Panc1 (cell line): ENCODE data around the gene ITM2B. TPM values are rescaled to one million over a fixed set of nuclear protein-coding genes. Genes with fewer than 3 reads are reported as not detected.

Experiments used
- ATAC-seq: fragments of 200-7000 bp; cut with Tn5 transposase; 2 replicates; pipeline ENCODE4 v1.9.1; 2020; ENCODE audit warnings: mild to moderate bottlenecking, moderate library complexity
- BruUV-seq: library from RNA; stranded (reverse); fragments of 400-500 nt; replicated peaks from 2 replicates; lab custom pipeline; 2021; lab: Mats Ljungman, UMichigan
- CTCF ChIA-PET: fragments of 300-600 bp; sonication (Branson Sonifier 250); formaldehyde crosslinking; loops from one replicate; lab custom pipeline; 2022; ENCODE audit warnings: antibody characterized with exemption; lab: Charles Lee
- POLR2A ChIA-PET: fragments of 300-600 bp; sonication (Branson Sonifier 250); formaldehyde crosslinking; loops from one replicate; lab custom pipeline; 2022; ENCODE audit warnings: antibody characterized with exemption; lab: Charles Lee
- DNase-seq: peaks from one replicate; pipeline ENCODE4 v3.0.0-alpha.2; 2010; ENCODE audit warnings: low read depth, low spot score
- H3K27ac ChIP-seq: 2 replicates; pipeline ENCODE4 v1.5.1; 2011; ENCODE audit warnings: mild to moderate bottlenecking, low read length, inconsistent platforms
- H3K27me3 ChIP-seq: fragments of 200-500 bp; sonication (Bioruptor generic); 2 replicates; pipeline ENCODE4 v1.6.0; 2014; ENCODE audit warnings: low read length, inconsistent platforms; ENCODE audit not compliant: control insufficient read depth, insufficient read depth
- H3K36me3 ChIP-seq: fragments of 200-500 bp; sonication (Bioruptor generic); 2 replicates; pipeline ENCODE4 v1.5.1; 2014; ENCODE audit warnings: inconsistent platforms, mild to moderate bottlenecking, low read length, moderate library complexity; ENCODE audit not compliant: control insufficient read depth, insufficient read depth
- H3K4me1 ChIP-seq: 2 replicates; pipeline ENCODE4 v1.5.1; 2011; ENCODE audit warnings: inconsistent platforms, mild to moderate bottlenecking, low read length, moderate library complexity; ENCODE audit not compliant: control insufficient read depth, insufficient read depth
- H3K4me3 ChIP-seq, 2 experiments: 2 replicates each; pipeline ENCODE4 v1.5.1; 2011 to 2012; ENCODE audit warnings: low read depth in 2 of 2, low read length in 2 of 2, mild to moderate bottlenecking in 2 of 2, inconsistent platforms in 1 of 2, moderate library complexity in 1 of 2
- H3K9me3 ChIP-seq: fragments of 200-500 bp; sonication (Bioruptor generic); 2 replicates; pipeline ENCODE4 v1.5.1; 2014; ENCODE audit warnings: low read depth, mild to moderate bottlenecking, inconsistent platforms, low read length, moderate library complexity; ENCODE audit not compliant: control insufficient read depth, insufficient read depth
- CTCF ChIP-seq: fragments of 450-650 bp; IDR thresholded peaks from 2 replicates; pipeline ENCODE4 v1.5.1; 2017; ENCODE audit warnings: mild to moderate bottlenecking
- POLR2AphosphoS5 ChIP-seq: IDR thresholded peaks from 2 replicates; pipeline ENCODE4 v1.6.1; 2012; ENCODE audit warnings: mild to moderate bottlenecking, low read depth, low read length, moderate library complexity
- REST ChIP-seq, 2 experiments: IDR thresholded peaks; 2 replicates each; pipeline ENCODE4 v1.6.1; 2011 to 2012; ENCODE audit warnings: low read depth in 2 of 2, control low read depth in 1 of 2, low read length in 1 of 2, mild to moderate bottlenecking in 1 of 2, moderate library complexity in 1 of 2; ENCODE audit not compliant: insufficient read depth in 1 of 2
- SIN3A ChIP-seq: IDR thresholded peaks from 2 replicates; pipeline ENCODE4 v1.6.1; 2012; ENCODE audit warnings: low read depth, mild to moderate bottlenecking, low read length, moderate library complexity, borderline replicate concordance; ENCODE audit not compliant: insufficient read depth
- TCF7L2 ChIP-seq: IDR thresholded peaks from 2 replicates; pipeline ENCODE4 v1.6.1; 2011; ENCODE audit warnings: mild to moderate bottlenecking, low read depth, low read length, inconsistent platforms
- in situ Hi-C: cut with HindIII; loops from 2 replicates; pipeline ENCODE4 v1.10.0; 2016; ENCODE audit warnings: low sequenced_read_pairs, low pct_unique_long_range_greater_than_20kb
- intact Hi-C: fragments of 100-400 bp; cut with micrococcal nuclease; formaldehyde crosslinking; loops from one replicate; pipeline ENCODE4 v1.10.0; 2022; ENCODE audit not compliant: unreplicated experiment
- total RNA-seq: library from RNA; stranded (reverse); gene quantifications from one replicate; pipeline ENCODE4 v1.2.1, GENCODE V29; 2021; ENCODE audit not compliant: unreplicated experiment

Gene ITM2B
- total RNA-seq, 1 experiment from 2014 or later = 156 TPM

GRCh38 chr13:48299591-48299990 lies 66.6 kb downstream of the ITM2B start:
- ATAC-seq (no peak), DNase-seq (no peak)
- ChIA-PET POLR2A (no interaction called here), CTCF (no interaction called here)
- Histone ChIP-seq H3K27ac (no peak overlapping the region), H3K27me3 (no peaks in the 10 kb centered on the region), H3K4me3 (no peak overlapping the region), H3K36me3 (peaks cover 2% of the 10 kb centered on the region; the same call in 1 of the 2 replicates), H3K4me1 (no peaks in the 10 kb centered on the region), H3K9me3 (no peaks in the 10 kb centered on the region)
- intact Hi-C loops = no loop called here
- BruUV-seq = no TSS peak
- in situ Hi-C loops = no loop called here
- TF ChIP-seq REST (IDR thresholded peaks at IDR 0.05; ENCODE audit: insufficient read depth in 1 of 2, low read depth in 2 of 2, low read length in 1 of 2) (no peak), POLR2AphosphoS5 (no peak)

- Histone ChIP-seq H3K9me3 (no peaks in the 10 kb centered on the region), H3K4me1 (peaks cover 3% of the 10 kb centered on the region), H3K4me3 (peak overlapping the region; percentile 76 to 79), H3K27ac (peak overlapping the region; percentile 92), H3K36me3 (peaks cover 2% of the 10 kb centered on the region), H3K27me3 (no peaks in the 10 kb centered on the region)
- in situ Hi-C loops = no loop called here
- TF ChIP-seq POLR2AphosphoS5 (no peak), REST (IDR thresholded peaks at IDR 0.05; ENCODE audit: insufficient read depth in 1 of 2, low read depth in 2 of 2, low read length in 1 of 2) (no peak), TCF7L2 (no peak), SIN3A (no peak), CTCF (no peak)
- ChIA-PET CTCF (no interaction called here), POLR2A (interaction anchor here (0.7 kb wide), 3 partner anchors 446 to 1282 kb away, joined by 3 to 16 read pairs (median 9); no protein-coding TSS in a partner anchor)
- intact Hi-C loops = no loop called here
- DNase-seq = no peak
- BruUV-seq = no TSS peak
- ATAC-seq = no peak
These were observed 69.9 kb downstream of the ITM2B start for GRCh38 chr13:48302871-48303358.
